ENCODE data around the gene ADRA2B.

- no peak for TF ChIP-seq CTCF (IDR thresholded peaks at IDR 0.05; ENCODE audit: low read length)
- TF ChIP-seq EZH2 (IDR thresholded peaks at IDR 0.05; ENCODE audit: borderline replicate concordance, low read length) = no peak
These were observed 26.8 kb downstream of the ADRA2B start for GRCh38 chr2:96089356-96090195.

All from OCI-LY1 (cell line).